GM19238 (cell line): Measurements from ENCODE around the gene NOX3.

Experiments used
- DNase-seq: peaks from one replicate; pipeline ENCODE4 v3.0.0; 2011; ENCODE audit warnings: low spot score; ENCODE audit not compliant: insufficient read length

Gene NOX3

DNA sequence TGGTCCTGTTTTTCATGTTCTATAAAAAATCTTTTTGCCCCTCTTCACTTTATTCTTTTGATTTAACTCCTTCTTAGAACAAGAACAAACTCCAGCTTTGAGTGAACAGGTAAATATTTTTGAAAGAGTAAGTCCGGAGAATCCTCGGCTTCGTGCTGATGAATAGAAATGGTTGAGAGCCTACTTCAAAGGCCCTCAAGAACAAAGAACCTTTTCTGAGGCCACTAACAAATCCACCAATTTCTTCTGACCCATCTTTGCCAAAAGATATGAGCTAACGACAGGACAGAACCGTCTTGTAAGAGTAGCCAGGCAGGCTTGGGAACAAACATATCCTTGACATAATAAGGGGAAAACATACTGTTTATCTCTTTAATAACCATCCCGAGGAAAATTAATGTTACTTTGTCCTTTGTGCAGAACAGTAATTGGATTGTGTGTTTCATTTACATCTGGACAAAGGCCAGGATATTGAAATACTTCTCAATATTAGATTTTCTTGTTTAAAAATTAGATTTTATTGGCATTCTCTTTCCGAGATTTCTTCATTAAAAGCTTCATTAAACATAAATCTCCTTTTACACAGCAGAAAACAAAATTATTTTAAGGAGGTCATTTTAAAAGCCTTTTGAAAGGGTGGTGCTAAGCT is 52.9 kb downstream of the NOX3 start:
- no peak for DNase-seq

DNA sequence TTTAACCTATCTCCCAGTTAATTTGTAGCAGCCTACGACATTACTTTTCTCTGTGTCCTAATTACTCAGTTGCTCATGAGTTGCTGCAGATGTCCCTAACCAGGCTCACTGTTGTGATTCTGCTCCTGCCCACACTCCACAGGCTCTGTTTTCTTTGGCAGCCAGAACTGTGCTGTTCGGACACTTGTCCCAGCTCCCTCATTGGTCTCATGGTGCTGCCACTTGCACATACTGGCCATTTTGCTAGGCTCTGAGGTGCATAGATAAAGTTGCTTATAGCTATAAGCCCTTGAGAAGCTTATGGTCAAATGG is 55.0 kb downstream of the NOX3 start:
- no peak for DNase-seq

DNA sequence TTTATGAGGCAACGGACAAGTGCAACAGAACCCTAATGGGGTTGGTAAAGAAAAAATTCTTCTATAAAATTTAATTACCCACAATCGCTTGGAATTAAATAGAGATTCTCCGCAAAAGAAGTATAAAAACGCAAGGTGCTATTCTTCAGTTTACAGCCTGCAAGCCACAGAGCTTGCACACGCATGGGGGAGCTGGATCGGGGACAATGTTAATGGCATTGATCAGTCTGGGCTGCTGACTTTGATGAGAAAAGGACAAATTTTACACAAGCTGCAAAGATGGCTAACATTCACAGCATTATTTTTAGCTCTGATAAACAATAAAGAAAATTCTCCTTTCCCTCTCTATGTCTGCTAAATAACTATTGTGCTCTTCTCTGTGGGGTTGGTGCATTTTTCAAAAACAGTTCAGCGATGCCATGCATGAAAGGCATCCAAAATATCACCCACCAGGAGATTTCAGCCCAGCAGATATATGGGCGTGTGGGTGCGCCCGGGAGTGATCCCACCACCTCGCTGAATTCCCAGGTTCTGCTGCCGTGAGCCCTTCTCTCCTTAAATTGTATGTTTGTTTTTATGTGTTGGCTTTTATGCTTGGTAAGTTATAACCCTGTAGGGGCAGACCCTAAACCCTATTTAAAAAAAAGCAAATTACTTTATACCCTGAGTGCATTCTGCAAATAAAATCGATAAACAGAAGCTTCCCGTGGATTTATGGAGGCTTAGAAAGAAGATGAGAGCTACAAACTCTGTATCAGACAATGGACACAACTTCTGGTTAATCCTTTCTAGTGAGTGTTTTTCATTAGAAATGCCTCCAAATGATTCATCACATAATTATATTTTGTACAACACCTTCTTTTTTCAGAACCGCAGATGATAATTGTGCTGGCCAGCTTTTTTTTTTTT is 55.6 kb downstream of the NOX3 start:
- no peak for DNase-seq

DNA sequence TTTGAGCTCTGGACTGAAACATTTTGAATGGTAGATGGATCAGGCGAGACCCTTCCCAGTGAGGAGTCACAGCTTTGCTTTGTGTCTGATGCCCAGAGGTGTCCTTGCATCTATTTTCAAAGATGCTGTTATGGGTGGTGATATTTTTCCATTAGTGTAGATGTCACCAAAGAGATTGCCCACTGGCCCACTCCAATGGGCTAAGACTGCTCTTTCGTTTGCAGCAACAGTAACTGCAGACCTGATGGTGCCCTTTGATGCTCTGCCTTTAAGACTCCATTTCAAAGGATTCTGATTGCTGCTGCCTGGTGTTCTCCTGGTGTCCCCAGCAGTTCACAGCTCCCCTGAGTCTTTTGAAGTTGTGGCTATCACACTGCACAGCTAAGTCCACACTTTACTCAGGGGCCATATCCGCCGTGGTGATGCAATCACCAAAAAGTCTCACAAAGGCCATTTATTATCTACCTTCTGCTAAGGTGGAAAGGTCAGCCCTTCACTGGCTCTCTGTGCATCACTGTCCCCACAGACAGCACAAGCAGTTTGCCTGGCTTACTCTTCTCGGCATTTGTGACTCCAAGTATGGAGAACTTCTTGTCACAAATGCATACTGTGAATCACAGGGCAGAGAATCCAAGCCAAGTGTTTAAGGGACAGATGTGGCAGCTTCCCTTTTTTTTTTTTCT is 56.4 kb downstream of the NOX3 start:
- DNase-seq: no peak

DNA sequence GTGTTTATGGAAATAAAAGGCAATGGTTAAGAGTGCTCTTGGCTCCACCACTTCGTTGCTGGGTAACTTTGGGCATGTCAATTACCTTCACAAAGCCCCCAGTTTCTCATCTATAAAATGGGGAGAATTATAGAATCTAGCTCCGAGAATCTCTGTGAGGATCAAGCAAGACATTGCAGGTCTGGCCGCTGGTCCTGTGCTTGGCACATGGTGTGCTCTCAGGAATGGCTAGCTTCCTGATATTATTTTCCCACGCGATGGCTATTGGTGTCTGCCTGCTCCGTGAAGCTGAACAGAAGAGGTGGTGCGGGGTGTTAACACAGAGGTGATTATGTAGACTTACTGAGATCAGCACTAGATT is 57.0 kb downstream of the NOX3 start:
- no peak for DNase-seq

DNA sequence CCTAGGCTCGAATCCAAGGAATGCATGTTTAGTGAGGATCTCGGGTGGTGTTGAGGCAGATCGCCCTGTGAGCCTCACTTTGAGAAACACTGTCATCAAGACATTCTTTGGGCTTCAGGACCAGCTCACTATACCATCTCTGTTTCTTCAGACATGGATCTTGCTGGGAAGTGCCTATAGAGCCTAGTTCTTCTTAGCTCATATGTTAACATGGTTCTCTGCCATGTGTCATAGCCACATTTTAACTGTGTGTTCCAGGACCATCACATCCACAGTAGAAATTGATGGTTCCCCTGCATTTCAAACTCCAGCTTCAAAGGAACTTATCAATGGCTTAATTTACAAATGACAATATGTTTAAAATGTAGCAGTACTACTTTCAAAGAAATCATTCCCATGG is 57.4 kb downstream of the NOX3 start:
- no peak for DNase-seq

DNA sequence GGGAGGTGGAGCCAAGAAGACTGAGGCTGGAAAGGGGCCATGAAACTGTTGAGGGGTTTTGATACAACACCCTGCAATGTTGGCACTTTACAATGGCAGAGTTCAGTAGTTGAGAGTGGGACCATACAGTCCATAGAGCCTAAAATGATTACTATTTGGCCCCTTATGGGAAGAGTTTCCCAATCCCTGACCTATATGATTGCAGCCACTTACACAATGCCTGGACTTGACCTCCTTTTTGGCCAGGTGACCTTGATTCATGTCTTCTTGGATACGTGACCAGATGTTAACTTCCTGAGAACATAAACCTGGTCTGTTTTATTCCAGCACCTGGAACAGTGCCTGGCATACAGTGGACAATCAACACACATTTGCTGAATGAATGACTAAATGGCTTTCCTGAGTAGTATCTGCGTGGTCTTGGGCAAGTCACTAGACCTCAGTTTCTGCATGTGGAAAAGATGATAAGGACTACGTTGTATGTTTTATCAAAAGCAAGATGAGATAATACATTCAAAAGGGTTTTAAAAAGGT is 58.4 kb downstream of the NOX3 start:
- DNase-seq: no peak

DNA sequence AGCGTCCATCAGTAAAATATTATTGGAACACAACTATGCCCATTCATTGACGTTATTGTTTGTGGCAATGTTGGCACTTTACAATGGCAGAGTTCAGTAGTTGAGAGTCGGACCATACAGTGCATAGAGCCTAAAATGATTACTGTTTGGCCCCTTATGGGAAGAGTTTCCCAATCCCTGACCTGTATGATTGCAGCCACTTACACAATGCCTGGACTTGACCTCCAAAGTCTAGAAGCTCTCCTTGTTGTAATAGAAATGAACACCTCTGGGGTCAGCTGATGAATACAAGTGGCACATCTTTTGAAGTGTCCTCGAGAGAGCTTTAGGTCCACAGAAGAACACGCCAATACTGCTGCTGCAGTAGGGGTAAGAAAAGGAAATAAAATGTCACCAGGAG is 59.0 kb downstream of the NOX3 start:
- DNase-seq: no peak

DNA sequence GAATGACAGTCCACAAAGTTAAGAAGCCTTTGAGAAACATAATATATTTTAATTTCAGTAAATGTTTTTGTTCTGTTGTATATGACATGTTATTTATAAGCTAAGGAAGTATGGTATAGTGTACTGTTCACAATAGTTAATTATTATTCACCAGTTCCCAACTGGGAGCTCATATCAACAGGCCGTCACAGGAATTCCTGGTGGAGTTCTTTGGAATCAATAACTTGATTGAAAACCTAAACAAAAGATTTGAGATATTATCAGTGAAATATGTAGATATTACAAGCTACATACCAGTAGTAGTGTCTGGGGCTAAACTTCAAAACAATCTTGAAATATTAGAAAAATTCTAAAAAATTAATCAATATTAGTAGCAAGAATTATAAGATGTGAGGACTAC is 60.3 kb downstream of the NOX3 start:
- no peak for DNase-seq

DNA sequence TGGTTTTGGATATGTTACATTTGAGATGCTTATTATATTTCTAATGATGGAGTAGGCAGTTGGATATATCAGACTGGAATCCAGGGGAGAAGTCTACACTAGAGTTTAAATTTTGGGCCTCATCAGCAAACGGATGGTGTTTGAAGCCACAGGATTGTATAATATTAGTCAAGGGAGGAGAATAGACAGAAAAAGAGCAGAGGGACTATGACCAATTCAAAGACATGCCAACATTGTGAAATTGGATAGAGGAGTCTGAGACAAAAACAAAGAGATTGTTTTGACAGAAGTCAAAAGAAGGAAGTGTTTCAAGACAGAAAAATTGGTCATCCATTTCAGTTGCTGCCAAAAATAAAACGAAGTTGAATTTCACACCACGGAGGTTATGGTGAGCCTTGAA is 66.5 kb downstream of the NOX3 start:
- DNase-seq: no peak

DNA sequence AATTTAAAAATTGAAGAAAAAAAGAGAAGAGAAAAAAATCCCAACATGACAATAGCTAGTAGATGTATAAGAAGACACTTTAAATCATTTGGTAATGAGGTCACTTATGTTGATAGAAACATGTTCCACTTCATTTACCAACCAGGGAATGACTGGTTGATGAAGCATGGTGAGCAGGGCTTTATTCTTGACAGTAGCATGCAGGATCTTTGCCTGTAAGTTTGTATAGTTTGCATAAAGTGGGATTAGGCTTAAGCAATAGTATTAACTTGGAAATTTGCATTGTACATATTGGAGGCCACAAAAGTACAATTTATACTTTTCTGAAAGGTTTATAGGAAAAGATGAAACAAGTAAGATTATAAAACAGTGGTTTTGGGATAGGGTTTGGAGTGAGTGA is 67.0 kb downstream of the NOX3 start:
- DNase-seq: no peak

DNA sequence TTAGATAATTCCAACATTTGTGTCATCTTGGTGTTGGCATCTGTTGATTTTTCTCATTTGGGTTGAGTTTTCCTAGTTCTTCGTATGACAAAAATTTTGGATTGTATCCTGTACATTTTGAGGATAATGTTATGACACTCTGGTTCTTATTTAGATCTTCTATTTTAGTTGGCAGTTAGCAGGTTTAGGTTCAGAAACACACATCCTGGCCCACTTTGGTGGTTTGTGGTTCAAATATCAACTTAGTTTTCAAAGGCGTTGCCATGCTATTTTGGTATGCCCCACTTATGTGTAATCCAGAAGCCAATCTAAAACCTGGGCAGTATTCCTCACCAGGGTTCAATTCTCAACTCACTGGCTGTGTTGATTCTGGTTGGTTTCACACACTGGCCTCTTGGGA is 68.2 kb downstream of the NOX3 start:
- DNase-seq: no peak

DNA sequence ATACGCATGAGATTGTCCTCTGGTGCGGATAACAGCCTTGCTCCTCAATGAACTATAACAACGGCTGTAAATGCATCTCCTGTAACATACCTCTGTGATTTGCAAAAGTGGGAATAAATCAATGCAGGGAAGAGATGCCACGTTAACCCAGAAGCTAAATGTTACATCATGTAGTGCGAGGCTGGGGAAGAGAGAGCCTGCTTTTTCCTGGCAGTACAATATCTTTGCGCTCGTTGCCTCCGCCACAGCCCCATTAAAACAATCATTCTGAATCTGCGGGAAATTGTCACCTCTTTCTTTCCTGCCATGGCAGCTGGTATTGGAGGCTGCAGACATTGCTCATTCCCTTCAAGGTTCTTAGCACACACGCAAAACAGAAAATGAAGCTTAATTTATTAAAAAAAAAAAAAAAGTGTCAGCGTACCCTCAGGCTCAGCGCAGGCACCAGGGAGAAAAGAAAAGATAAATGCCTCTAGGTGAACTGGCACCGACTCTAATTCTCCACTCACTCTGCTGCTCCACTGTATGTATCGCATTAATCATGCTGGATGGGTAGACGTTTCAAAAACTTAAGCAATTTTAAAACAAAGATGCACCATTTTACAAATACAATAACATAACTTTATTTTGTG is 71.2 kb downstream of the NOX3 start:
- no peak for DNase-seq

DNA sequence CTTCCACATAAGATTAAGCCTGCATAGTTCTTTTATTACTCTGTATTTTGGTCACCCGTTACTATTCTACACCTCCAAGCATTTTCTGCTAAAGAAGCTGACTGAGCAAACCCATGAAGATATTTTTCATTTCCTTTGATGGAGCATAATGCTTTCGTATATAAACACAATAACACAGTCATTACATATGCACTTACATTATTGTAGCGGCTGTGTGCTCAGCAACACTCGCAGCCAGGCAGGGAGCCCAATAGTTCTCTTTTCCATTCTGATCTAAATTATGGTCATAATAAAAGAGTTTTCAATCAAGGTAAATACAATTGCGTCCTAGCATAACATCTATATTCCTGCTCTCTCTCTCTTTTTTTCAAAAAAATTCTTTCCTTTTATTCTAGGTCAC is 71.7 kb downstream of the NOX3 start:
- DNase-seq: no peak

DNA sequence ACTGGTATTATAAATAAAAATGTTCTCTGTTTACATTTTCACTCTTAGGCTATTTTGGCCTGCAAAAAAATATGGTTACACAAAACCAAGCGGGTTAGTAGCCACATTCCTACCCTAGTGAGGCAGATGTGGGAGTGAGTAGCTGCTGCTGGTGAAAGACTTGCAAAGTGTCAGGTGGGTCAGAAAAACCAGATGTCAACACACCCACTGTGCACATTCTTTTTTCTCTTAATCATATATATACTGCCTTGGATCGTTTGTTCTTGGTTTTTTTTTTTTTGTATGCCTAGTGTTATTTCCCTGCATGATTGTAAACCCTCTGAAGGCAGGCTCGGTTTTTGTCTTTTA is 73.3 kb downstream of the NOX3 start:
- DNase-seq: no peak

DNA sequence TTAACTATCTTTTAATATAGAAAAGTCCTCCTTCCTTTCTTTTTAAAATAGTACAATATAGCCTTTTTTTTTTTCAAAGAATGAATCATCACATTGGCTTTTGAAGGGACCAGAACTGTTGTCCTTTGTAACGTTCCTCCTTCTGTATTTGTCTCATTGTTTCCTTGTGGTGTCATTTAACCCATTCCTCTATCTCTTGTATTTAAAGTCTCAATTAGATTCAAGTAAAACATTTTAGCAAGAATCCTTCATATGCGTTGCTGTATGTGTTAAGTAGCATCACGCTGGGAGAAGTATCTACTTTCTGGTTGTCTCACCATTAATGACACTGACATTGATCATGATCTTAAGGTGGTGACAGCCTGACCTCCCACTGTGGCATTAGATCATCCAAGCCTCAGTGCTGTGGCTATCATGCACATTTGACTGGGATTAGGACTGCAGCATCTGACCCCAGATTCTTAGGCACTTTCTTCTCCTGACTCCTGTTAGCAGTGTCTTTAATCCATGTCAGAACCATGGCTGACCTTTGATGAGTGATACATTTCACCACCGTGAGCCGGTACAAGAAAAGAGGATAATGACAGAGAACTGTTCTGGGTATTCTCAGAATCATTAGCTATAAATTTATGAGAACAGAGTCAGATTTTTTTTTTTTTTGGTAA is 73.8 kb downstream of the NOX3 start:
- DNase-seq: no peak

DNA sequence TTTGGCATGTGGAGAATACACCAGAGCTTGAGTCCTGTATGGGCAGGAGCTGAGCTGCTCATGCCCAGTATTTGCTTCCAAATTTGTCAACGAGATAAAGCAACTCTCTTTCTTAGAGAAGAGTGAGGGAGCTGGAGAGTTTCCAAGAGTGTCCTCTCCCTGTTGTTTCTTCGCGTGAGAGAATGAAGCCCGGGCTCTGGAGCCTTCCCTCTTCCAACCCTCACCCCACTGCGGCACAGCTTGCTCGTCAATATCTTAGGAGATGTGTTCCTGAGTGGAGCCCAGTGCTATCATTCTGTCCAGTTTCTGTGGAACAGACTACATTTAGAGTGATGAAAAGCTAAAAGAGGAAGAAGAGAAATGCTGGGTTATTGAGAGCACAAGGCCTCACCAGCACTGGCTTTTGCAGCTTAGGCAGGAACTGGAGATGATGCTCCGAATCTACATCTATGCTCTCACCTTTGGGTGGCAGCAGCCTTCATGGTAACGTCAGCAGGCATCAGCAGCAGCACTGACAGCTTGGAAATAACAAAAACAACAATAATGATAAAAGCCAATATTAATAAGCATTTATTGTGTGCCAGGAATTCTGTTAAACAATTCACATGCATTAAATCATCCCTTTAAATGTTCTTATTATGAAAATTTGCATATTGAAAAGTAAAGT is 74.8 kb downstream of the NOX3 start:
- DNase-seq: no peak

DNA sequence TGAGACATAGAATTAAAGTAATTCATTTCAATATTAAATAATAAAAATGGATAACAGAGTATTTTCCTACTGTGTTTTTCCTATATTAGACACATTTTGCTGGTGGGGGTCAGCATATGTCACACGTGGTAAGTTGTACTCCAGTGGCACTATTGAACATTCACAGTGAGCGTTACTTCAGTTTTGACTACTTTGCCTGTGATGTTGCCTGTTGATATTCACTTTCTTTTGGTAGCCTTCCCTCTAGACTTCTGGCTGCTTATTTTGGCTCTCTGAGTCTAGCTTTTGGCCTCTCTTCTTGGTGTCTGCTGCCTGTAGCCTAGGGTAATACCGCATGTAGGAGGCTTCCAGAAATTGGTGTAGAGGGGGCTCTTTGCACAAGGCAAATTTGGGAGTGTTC is 76.9 kb downstream of the NOX3 start:
- no peak for DNase-seq

DNA sequence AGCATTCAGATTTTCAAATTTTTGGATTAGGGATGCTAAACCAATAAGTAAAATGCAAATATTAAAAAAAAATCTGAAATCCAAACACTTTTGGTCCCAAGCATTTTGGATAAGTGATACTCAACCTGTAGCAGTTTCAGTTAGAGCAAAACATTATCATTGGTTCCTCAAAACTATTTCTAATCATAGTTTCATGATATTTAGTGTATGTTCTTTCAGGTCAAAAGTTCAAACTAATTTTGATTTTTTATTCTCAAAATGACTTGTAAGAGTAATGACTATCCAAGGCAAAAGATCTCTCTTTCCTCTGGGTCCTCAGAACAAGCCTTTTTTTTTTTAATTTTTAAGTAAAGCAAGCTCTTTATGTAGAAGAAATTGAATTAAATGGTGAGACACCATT is 77.4 kb downstream of the NOX3 start:
- DNase-seq: no peak

DNA sequence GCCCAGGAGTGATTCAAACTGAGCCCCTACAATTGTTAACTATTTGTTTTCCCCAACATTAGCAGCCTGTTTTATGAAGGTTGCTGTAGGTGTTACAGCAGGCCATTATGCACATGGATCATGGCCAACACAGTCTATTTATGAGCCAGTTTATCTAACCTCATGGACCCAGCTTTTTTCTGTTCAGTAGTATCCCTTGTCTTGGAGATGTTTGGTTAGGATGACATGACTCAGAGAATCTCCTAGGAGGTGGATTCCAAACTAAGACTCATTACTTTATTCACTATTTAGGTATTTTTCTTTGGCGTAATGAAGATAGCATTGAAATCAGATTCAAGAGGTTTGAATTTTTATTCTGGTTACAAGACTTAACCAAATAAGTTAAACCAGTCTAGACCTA is 78.6 kb downstream of the NOX3 start:
- DNase-seq: no peak

DNA sequence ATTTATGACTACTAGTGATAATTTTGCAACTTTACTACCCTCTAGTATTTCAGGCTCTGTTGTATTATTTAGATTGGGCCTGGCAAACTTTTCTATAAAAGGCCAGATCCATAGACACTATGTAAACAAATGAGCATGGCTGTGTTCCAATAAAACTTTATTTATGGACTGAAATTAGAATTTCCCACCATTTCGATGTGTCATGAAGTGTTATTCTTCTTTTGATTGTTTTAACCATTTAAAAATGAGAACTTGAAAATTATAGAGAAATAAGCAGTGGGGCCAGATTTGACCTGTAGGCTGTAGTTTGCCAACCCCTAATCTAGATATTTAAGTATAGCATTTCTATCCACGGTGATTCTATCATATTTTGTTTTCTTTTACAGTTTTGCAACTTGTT is 79.8 kb downstream of the NOX3 start:
- no peak for DNase-seq
